ENCODE results near the gene SLC7A11. TPM values are rescaled to one million over a fixed set of nuclear protein-coding genes. Genes with fewer than 3 reads are reported as not detected.

Gene SLC7A11
- 10.3 and 16.0 TPM in 2 replicates for total RNA-seq

DNA sequence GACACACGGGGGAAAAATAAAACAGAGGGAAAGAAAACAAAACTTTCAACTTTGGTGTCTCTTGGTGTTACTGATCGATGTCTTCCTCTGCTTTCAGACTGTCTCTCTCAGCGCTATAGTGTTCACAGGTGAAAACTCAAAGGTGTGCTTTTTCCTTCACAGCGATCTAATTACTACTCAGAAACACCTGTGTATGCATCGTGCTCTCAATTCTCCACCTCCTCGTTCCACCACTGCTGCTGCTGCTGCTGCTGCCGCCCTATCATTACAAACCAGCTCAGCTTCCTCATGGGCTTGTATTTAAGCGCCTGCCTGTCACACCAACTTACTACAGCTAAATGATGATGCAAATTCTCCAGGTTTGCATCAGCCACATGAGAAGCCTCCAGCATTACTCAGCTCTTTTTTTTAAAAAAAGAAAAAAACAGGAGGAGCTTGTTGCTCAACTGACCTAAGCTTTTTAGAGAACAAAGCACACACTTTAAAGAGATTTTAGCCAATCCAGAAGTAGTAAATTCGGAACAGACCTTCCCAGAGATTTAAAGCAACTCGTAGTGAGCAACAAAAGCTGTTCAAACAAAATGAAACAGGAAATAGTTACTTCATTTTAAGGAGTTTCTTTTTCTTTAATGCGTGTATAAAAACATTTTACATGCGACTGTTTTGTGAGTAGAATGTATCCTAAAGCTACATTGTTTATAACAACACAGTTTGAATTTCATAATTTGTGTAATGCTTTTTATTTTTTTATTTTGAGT lies at the start of gene SLC7A11:
Gene SLC7A11 (minus strand): TSS at position 274 of the 758 bp plus-strand sequence. CDS start 280 bp downstream, outside the sequence.

